SK-N-SH treated with all-trans-retinoic acid at 6 μM for 48 hours (cell line): Measurements from ENCODE around the gene ZBTB16.

Source experiments
- ARNTL ChIP-seq: fragments of 450-650 bp; formaldehyde crosslinking; IDR thresholded peaks from 2 replicates; pipeline ENCODE4 v1.5.0; 2020; ENCODE audit warnings: low read depth, mild to moderate bottlenecking, moderate library complexity, borderline replicate concordance
- BACH2 ChIP-seq: fragments of 250-450 bp; sonication (Bioruptor Pico); IDR thresholded peaks from 2 replicates; pipeline ENCODE4 v1.9.0; 2021; ENCODE audit warnings: mild to moderate bottlenecking, borderline replicate concordance
- OSR1 ChIP-seq: fragments of 250-450 bp; sonication (Bioruptor Pico); IDR thresholded peaks from 2 replicates; pipeline ENCODE4 v1.8.0; 2022; ENCODE audit warnings: moderate library complexity, mild to moderate bottlenecking, inconsistent platforms
- PATZ1 ChIP-seq: fragments of 250-450 bp; sonication (Bioruptor Pico); IDR thresholded peaks from 2 replicates; pipeline ENCODE4 v1.8.0; 2020; ENCODE audit warnings: mild to moderate bottlenecking, moderate library complexity, borderline replicate concordance
- PPARA ChIP-seq: fragments of 250-450 bp; sonication (Bioruptor Pico); IDR thresholded peaks from 2 replicates; pipeline ENCODE4 v1.5.0; 2020; ENCODE audit warnings: mild to moderate bottlenecking, borderline replicate concordance
- RARB ChIP-seq: fragments of 250-450 bp; sonication (Bioruptor Pico); IDR thresholded peaks from 2 replicates; pipeline ENCODE4 v1.8.0; 2021; ENCODE audit warnings: mild to moderate bottlenecking, moderate library complexity
- TCF4 ChIP-seq: fragments of 250-450 bp; sonication (Bioruptor Pico); IDR thresholded peaks from 2 replicates; pipeline ENCODE4 v1.8.0; 2021; ENCODE audit warnings: mild to moderate bottlenecking, moderate library complexity, borderline replicate concordance
- TOX ChIP-seq: fragments of 250-450 bp; sonication (Bioruptor Pico); IDR thresholded peaks from 2 replicates; pipeline ENCODE4 v1.8.0; 2021; ENCODE audit warnings: mild to moderate bottlenecking, moderate library complexity, borderline replicate concordance
- ZC3H10 ChIP-seq: fragments of 250-450 bp; sonication (Bioruptor Pico); IDR thresholded peaks from 2 replicates; pipeline ENCODE4 v1.5.1; 2021; ENCODE audit warnings: mild to moderate bottlenecking, moderate library complexity
- ZFP3 ChIP-seq: fragments of 250-450 bp; sonication (Bioruptor Pico); IDR thresholded peaks from 2 replicates; pipeline ENCODE4 v1.5.0; 2020; ENCODE audit warnings: mild to moderate bottlenecking, moderate library complexity
- ZNF70 ChIP-seq: fragments of 450-650 bp; formaldehyde crosslinking; IDR thresholded peaks from 2 replicates; pipeline ENCODE4 v1.5.0; 2020; ENCODE audit warnings: mild to moderate bottlenecking, moderate library complexity

GRCh38 chr11:114080219-114080618, 20.7 kb downstream of the ZBTB16 start:
- TF ChIP-seq TCF4 (no peak), RARB (no peak), BACH2 (no peak), ZFP3 (CRISPR knock-in tag) (no peak), TOX (CRISPR knock-in tag) (no peak), ZC3H10 (no peak), ARNTL (CRISPR knock-in tag) (no peak), PPARA (no peak), ZNF70 (CRISPR knock-in tag) (no peak), PATZ1 (CRISPR knock-in tag) (no peak), OSR1 (CRISPR knock-in tag) (no peak)
